HG03064 (cell line): ENCODE results near the gene CD52.
A peak's percentile ranks its signal among the peaks of the same experiment; 100 is the strongest.
"Not testable (repeated sequence)": the region's sequence is repeated elsewhere in the genome, so short reads cannot be mapped to it uniquely, and the experiment has no call there.

ENCODE experiments used
- ATAC-seq: cut with Tn5 transposase; IDR thresholded peaks from one replicate; pipeline ENCODE4 v1.9.1; 2021; ENCODE audit warnings: low read depth; ENCODE audit not compliant: unreplicated experiment

The CD52 gene

DNA sequence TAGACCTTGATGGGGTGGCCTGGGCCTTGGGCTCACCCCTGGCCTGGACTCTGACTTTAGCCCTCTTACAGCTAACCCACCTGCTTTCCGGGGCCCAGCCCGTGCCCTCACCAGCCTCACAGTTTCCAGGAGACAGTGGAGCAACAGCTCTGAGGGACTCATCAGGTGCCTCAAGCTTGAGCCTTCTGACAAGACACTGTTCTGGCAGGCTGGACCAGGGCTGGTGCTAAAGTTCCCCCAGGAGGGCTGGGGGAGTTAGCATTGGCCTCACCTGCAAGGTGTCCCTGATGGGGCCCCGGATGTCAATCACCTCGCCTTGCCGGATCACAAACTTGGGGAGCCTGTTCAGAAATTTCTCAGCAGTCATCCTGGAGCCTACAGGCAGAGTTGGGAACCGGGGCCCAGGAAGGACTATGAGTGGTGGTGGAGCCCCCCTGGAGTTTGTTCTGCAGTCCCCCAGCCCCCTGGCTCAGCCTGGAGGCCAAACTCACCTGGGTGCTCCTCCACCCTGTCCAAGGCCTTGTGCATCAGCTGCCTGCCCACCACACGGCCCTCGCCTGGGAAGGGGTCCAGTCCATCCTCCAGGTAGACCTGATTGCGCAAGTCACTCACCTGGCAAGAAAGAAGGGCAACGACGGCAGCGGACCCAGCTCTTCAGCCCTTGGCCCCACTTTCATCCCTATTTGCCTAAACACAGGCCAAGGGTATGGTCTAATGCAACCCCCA is 33.7 kb upstream of the CD52 start:
- ATAC-seq: no peak

DNA sequence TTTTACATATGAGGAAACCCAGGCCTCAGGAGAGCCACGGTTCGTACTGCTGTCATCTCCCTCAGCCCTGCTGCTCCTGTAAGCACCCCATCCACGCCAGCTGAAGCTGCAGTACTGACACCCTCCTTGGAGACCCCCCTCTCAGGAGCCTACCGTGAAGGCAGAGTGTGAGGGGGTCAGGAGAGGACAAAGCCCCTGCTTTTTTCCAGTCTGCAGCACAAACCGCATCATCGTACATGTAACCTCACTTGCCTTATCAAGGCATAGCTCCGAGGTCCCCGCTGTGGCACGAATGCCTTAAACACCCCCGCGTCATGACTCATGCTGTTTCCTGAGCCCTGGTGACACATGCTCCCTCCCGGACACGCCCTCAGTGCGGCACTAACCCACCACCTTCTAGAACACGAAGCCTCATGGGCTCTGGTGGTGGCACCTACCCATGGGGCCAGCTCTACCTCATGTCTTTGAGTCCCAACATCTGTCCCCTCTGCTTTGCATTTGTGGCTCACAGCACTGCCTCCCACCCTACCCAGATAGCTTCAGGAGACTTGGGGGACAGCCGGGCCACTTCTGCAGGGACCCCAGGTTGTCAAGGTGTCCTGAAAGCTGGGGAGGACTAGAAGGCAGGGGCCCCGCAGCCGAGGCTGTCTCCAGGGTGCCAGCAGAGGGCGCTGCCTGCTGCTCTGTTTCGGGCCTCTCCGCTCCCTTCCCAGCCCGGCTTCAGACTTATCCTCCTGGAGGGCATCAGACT is 33.0 kb upstream of the CD52 start:
- no peak for ATAC-seq

DNA sequence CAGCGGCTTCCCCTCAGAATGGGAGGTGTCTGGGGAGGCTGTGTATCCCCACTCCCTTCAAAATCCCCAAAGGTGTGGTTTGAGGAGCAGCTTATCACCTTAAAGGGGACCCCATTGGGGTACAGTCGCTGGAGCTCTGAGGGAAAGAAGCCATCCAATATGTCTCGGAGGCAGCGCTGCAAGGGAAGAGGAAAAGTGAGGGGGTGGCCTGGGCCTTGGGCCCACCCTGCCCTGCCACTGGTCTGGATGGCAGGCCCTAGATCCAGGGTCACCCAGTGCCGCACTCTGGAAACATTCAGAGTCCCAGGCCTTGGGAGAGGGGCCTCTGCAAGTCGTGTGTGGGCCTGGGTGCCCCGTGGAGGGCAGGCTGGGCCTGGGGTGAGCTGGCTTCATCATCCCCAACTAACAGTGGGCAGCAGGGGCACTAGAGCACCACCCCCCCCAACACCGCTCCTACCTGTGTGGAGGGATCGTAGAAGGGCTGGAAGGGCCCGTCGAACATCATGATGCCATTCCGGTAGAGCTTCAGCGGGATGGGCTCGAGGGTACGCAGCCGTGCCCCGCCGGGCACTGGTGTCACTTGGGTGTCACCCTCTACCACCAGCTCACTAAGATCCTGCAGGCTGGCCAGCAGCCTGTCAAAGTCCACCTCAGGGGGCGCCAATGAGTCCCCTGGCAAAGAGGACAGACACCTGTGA is 32.2 kb upstream of the CD52 start:
- ATAC-seq: no peak

DNA sequence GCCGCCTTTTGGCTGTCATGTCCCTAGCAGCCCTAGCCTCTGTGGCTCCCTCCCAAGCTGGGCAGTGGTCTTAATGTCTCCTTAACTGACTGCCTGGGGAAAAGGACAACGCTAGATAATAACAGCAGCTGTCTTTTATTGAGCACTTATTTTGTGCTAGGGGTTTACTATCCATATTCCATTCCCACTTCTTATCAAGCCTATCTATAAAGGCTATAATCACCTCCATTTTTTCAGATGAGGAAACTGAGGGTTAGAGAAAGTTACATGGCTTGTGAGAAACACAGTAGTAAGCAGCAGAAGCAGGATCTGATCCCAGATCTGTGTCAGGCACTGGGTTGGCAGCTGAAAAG is 31.7 kb upstream of the CD52 start:
- no peak for ATAC-seq

DNA sequence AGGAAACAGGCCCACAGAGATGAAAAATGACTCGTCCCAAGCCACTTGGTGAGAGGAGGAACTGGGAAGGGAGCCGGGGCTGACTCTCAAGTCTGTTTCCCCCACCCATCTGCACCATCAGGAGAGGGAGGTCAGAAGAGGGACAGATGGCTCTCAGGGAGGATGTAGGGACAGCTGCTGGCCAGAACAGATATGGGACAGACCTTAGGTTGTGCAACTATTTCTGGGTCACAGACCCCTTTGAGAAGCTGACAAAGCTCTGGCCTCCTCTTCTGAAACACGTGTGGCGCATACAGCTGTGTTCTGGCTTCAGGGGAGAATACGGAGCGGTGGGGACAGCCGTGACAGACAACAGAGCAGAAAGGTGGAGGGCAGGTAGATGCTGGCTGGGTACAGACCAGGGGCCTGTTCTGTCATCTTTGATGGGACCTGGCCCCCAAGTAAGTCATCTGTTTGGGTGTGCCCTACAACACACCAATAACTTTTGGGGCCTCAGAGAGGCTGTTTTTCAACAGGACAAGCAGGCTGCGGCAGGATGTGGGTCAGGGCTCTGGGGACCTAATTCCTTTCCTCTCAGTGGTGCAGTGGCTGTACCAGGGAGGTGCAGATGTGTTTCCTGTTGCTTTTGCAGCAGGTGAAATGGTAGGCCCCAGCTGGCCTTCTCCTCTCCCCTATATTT is 30.6 kb upstream of the CD52 start:
- ATAC-seq: peak; percentile 39

DNA sequence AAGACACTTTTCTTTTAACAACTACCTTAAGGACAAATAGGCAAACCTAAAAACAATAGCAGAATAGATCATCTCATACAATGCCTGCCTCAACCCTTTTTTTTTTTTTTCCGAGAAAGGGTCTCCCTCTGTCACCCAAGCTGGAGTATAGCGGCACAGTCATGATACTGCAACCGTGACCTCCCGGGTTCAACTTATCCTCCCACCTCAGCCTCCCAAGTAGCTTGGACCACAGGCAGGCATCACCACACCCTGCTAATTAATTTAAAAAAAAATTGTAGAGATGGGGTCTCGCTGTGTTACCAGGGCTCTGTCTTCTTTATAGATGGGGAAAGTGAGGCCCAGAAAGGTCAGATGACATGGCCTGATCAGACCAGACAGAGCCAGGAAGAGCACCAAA is 29.9 kb upstream of the CD52 start:
- no peak for ATAC-seq

DNA sequence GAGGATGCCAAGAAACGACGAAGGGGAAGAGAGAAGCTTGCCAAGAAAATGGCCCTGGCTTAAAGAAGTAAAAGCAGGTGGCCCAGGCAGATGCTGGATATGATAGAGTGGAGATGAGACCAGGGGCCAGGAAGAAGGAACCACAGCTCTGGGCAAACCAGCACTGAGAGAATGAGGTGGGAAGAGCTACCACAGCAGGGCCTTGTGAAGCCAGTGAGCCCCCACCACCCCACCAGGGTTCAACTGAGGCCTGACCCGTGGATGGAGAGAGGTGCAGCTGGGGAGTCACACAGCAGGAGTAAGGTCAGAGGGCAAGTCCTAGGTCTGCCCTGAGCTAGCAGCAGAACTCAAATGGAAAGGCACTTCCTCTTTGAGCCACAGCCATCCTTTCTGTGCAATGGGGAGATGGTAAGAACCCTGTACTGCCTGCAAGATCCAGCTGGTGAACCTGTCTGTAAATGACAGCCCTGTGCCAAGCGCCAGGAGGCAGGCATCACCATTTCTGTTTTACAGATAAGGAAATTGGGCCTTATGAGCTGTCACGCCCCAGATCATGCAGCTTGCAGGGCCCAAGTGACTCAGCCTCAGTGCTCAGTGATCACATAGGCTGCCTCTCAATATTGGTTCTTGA is 29.3 kb upstream of the CD52 start:
- ATAC-seq: no peak

DNA sequence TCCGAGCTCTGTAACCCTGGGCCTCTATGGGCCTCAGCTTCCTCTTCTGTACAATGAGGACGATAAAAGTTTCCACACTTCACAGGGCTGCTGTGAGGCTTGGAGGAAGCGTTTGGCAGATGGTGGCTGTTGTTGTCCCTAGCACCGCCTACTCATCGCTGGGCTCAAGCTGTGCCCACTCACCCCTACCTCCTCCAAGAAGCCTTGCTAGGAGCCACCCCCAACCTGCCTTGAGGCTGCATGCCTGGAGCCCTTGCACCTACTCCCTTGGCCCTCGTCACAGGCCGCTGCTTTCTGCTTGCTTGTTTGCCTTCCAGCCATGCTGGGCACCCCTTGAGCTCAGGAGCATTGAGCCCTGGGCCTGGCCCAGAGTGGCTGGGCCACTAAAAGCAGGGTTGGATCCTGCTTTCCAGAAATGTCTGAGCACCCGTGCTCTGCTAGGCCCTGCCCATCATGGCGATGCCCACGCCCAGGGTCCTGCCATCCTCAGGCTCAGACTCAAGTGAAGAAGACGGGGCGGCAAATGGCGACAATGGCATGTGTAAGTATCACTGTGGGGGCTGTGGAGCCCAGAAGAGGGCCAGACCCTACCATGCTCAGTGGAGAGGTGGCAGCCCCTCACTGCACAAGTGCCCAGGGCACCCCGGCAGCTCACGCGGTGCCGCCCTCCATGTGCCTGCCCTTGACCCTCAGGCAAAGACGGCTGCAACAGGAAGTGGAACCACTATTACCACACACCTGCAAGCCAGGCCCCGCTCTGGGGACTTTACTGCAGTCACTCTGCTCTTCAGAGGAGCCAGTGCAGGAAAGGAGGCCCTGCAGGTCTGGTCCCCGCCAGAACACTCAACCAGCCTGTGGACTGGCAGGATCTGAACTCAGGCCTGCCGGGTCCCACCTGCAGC is 28.3 kb upstream of the CD52 start:
- no peak for ATAC-seq

DNA sequence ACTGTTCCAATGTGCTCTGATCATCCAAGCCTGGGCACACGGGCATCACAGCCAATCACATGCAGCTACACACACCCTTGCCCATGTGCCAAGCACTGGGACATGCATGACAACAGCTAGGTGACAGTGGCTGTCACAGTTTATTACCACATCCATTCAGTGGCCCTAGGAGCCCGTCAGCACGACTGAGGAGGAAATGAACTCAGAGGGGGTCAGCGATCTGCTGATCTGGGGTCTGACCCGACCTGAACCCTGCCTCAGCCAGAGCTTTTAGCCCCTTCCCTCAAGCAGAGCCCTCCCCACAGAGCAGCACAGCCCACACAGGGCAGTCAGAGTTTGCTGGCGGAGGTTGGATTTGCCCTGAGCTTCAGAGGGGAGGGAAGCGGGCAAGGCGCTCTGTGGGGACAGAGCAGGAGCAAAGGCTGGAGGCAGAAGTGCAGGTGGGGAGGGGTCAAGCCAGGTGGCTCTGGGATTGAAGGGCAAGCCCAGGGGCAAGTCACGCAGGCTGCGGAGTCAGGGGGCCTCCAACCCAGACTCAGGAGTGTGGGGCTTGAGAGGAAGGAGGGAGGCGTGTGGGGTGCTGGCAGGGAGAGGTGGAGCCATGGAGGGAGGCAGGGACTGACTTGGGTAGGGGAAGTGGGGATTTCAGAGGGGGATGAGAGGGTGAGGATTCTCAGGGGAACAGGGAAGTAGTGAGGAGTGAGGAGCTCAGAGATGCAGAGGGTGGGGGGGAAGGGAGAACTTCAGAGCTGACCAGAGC is 27.5 kb upstream of the CD52 start:
- no peak for ATAC-seq

DNA sequence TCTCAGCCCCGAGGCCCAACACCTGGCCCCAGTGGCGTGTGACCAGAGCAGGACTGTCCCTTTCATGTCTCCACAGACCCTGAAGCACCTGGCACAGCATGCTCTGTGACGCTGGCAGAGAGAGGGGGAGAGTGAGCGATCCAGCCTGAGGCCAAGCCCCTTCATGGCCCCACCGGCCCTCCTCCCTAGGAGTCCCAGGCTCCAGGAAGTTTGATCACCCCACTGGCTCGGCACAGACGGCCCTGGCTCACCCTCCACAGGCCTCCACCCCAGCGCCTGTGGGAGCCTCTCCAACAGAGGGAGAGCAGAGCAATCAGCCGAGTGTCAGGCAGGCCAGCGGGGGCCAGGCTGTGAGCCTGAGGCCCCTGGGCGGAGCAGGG is 26.9 kb upstream of the CD52 start:
- ATAC-seq: no peak

DNA sequence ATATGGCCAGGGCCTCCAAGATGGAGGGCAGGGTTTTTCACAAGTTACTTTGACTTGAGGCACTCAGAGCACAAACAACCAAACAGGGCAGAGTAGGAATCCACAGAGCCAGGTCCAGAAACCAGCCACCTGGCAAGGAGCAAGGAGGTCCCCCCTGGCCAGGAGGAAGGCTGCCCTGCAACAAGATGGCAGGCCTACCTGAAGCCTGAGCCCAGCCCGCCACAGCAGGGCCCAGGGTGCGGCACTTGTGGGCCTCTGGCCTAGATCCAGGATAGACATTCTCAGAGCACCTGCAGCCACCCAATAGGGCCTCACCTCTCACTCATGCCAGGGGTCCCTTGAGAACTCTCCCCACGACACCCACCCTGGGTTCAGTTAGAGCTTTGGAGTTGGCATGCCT is 26.3 kb upstream of the CD52 start:
- no peak for ATAC-seq

DNA sequence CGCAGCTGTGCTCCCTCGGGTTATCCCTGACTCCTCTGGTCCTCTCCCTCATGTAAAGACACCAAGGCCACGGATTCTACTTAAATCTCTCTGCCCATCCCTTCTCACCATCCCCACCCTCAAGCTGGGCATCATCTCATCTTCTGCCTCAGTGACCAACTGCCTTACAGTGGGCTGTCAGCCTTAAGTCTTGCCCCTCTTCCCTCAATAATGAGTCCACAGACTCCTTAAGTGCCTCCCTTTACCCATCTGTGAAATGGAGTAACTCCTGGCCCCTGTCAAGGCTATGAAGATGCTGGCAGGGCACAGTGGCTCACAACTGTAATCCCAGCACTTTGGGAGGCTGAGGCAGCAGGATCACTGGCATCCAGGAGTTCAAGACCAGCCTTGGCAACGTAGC is 25.8 kb upstream of the CD52 start:
- ATAC-seq: no peak

DNA sequence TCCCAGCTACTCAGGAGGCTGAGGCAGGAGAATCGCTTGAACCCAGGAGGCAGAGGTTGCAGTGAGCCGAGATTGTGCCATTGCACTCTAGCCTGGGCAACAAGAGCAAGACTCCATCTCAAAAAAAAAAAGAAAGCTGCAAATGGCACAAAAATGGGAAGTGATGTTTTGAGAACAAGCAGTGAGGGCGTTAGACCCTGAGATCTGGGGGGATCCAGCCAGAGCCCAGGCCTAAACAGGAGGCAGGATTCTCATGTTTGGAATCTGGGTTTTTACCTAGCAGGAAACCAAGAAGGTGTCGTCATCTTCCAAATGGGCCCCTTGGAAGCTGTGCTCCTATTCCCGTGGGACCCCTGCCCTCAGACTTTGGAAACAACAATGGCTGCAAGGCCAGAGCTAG is 25.0 kb upstream of the CD52 start:
- not testable (repeated sequence) for ATAC-seq

DNA sequence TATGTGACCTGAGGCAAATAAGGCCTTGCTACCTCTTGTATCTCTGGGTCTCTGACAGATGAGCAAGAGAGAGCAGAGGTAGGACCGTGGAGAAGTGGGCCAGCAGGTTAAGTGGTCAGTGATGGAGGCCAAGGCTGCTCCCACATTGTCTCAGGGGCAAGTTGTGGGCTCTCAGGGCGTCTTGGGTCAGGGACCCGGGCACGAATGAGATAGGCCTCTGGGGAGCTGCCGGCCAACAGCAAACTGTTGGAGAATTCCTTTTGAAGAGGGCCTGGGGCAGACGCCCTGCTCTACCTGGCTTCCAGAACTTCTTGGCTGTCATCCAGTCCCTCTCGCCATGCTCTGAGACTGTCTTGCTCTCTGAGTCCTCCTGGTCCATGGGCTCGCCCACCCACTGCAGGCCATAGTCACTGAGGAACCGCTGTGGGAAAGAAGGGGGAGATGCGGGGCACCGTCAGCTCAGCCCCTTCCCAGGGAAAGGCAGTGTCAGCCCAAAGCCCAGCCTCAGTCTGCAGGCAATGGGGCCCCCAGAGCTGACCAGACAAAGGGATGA is 23.8 kb upstream of the CD52 start:
- no peak for ATAC-seq

DNA sequence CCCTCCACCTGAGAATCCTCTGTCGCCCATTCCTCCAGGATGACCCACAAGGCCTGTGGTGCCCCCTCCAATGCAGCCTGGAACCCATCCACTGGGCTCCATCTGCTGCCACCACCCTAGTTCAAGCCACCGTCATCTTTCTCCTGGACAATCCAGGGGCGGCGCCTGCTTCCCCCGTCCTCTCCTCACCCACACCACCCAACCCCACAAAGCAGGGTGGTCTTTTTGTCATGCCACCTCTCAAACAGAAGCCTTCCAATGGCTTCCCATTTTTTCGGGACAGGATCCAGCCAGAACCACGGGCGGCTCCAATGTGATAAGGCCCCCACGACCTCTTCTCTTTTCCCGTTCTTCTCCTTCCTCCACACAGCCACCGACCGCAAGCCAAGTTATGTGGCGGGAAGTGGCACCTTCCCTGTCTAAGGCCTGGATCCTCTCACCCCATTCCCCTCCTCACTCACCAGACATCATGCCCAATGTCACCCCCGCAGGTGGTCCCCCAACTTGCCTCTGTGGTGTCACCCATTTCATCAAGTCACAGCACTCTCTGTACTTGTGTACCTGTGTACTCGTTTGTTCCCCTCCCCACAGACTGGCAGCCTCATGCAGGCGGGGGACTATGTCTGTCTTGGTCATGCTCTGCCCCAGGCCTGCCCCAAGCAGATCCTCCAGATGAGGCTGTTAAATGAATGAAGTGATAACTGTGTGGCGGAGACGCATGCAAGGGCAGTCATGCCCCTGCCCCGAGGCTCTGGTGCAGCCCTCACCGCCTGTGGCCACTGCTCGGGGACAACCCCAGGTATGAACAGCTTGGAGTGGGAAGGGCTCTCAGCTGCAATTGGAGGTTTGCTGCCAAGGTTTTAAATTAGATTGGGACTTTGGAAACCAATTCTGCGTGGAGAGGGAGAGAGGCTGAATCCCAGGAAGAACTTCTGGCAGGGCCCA is 22.3 kb upstream of the CD52 start:
- no peak for ATAC-seq

DNA sequence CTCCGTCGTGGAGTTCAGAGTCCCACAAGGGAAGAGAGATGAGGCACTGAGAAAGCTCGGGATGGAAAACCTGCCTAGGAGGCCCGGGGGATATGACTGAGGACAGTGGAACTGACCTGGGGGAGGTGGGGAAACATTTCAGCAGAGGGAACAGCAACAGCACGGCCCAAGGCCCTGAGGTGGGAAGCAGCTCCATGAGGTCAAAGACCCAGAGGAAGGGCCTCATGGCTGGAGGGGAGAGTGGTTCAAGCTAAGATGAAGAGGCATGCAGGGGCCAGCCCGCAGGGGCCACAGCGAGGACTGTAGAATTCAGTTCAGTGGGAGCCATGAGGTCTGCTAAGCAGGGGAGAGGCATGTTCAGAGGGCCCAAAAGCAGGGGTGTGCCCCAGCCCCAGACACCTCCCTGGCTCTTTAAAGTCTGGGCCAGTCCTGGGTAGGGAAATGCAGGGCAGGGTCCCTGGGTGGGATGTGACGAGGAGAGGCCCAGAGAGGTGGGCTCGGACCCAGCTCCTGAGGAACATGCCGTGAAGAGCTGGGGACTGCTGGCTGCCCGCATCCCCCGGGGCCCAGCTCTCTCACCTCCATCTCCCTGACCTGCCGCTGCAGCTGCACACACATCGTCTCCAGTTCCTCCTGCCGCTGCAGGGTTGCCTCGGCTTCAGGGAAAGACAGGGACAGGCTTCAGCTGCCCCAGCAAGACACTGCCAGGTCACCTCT is 21.3 kb upstream of the CD52 start:
- ATAC-seq: no peak
